H1 (cell line): ENCODE results near the gene XPO1. TPM values are rescaled to one million over a fixed set of nuclear protein-coding genes. Genes with fewer than 3 reads are reported as not detected.

Source experiments
- CBX5 ChIP-seq: fragments of 300-800, 300-1000 bp; sonication (generic); IDR thresholded peaks from 2 replicates; pipeline ENCODE4 v1.7.1; 2016; ENCODE audit warnings: antibody characterized with exemption, low read length, low read depth
- CREB1 ChIP-seq: IDR thresholded peaks from 2 replicates; pipeline ENCODE4 v1.6.1; 2012; ENCODE audit warnings: inconsistent platforms
- EZH2 ChIP-seq: fragments of 200-600 bp; sonication (generic); IDR thresholded peaks from 2 replicates; pipeline ENCODE4 v1.7.1; 2012; ENCODE audit warnings: low read depth, mild to moderate bottlenecking, moderate library complexity, low read length, inconsistent platforms; ENCODE audit not compliant: severe bottlenecking
- KDM4A ChIP-seq: IDR thresholded peaks from one replicate; pipeline ENCODE4 v1.7.1; 2012; ENCODE audit warnings: low read depth, mild to moderate bottlenecking, moderate library complexity, low read length, inconsistent platforms; ENCODE audit not compliant: severe bottlenecking
- RXRA ChIP-seq: IDR thresholded peaks from 2 replicates; pipeline ENCODE4 v1.6.1; 2011; ENCODE audit warnings: low read depth, mild to moderate bottlenecking, low read length, moderate library complexity; ENCODE audit not compliant: insufficient read depth
- SP1 ChIP-seq: IDR thresholded peaks from 2 replicates; pipeline ENCODE4 v1.6.1; 2011; ENCODE audit warnings: low read depth, low read length
- TCF12 ChIP-seq: IDR thresholded peaks from 2 replicates; pipeline ENCODE4 v1.6.1; 2011; ENCODE audit warnings: low read depth, mild to moderate bottlenecking, low read length
- TEAD4 ChIP-seq: IDR thresholded peaks from 2 replicates; pipeline ENCODE4 v1.6.1; 2012; ENCODE audit warnings: low read depth, low read length, inconsistent platforms, mixed read lengths
- polyA plus RNA-seq, 7 experiments: library from polyadenylated mRNA; depleted of rRNA in 3 of 7; stranded (reverse) in 5 of 7; unstranded in 2 of 7; fragments of >200 nt in 5 of 7; fragments of 200-250 nt in 2 of 7; gene quantifications; 1 replicate in 5 of 7; 2 replicates in 1 of 7; 4 replicates in 1 of 7; pipeline versions ENCODE4 v1.2.1 to v1.2.3, GENCODE V29; 2011 to 2013; ENCODE audit warnings: missing spikeins in 2 of 7, mixed read lengths in 2 of 7
- total RNA-seq: library from RNA; stranded (reverse); fragmentation: NEBNext Ultra II Directional; extraction: Animal tissue kit (Norgen Biotek cat#: 25700); gene quantifications from 2 replicates; pipeline ENCODE4 v1.2.1, GENCODE V29; 2021

Gene XPO1
- total and polyA plus RNA-seq, 2 of the 8 experiments (the other 6 are each of a cell fraction or from before 2014, with no cell fraction given), result 110 to 296 TPM

GRCh38 chr2:61536180-61536571, 2.0 kb downstream of the XPO1 start (continued):
- no peak for TF ChIP-seq SP1
- no peak for TF ChIP-seq TCF12
- no peak for TF ChIP-seq TEAD4
- no peak for TF ChIP-seq KDM4A
- TF ChIP-seq CREB1, result no peak
- no peak for TF ChIP-seq EZH2
- TF ChIP-seq CBX5, result no peak
- no peak for TF ChIP-seq RXRA
